ENCODE measurements around the gene FAAH2.

DNA sequence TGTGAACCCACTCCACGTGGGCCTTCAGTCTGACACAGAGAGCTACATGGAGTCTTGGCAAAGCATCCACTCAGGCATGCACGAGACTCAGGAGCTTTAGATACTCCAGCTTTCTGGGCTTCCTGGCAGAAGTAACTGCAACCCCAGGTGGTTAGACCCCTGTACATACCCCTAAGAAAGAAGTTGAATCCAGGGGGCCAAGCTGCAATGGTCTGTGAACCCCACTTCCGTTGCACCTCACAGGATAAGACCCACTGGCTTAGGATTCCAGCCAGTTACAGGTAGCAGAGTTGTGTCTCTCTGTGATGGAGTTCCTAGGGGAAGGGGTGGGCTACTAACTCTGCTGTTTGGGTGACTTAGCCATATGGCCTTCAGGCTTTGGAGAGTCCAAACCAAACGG lies 21.4 kb upstream of the FAAH2 start:
- TF ChIP-seq, protein P1, sequence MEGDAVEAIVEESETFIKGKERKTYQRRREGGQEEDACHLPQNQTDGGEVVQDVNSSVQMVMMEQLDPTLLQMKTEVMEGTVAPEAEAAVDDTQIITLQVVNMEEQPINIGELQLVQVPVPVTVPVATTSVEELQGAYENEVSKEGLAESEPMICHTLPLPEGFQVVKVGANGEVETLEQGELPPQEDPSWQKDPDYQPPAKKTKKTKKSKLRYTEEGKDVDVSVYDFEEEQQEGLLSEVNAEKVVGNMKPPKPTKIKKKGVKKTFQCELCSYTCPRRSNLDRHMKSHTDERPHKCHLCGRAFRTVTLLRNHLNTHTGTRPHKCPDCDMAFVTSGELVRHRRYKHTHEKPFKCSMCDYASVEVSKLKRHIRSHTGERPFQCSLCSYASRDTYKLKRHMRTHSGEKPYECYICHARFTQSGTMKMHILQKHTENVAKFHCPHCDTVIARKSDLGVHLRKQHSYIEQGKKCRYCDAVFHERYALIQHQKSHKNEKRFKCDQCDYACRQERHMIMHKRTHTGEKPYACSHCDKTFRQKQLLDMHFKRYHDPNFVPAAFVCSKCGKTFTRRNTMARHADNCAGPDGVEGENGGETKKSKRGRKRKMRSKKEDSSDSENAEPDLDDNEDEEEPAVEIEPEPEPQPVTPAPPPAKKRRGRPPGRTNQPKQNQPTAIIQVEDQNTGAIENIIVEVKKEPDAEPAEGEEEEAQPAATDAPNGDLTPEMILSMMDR (IDR thresholded peaks at IDR 0.05), result no peak
- TF ChIP-seq ZFX (IDR thresholded peaks at IDR 0.05; ENCODE audit: borderline replicate concordance), result no peak
